Hematopoietic multipotent progenitor cell treated with erythropoietin and hydrocortisone succinate and interleukin-3 and kit ligand, for 8 days (in vitro differentiated cells): Measurements from ENCODE around the gene CLPSL2.

Source experiments
- DNase-seq: peaks from one replicate; pipeline ENCODE4 v3.0.0-alpha.2; 2015

Gene CLPSL2

GRCh38 chr6:35787266-35788218, 11.1 kb downstream of the CLPSL2 start:
- no peak for DNase-seq

GRCh38 chr6:35788423-35788982, 12.1 kb downstream of the CLPSL2 start:
- DNase-seq = no peak

DNA sequence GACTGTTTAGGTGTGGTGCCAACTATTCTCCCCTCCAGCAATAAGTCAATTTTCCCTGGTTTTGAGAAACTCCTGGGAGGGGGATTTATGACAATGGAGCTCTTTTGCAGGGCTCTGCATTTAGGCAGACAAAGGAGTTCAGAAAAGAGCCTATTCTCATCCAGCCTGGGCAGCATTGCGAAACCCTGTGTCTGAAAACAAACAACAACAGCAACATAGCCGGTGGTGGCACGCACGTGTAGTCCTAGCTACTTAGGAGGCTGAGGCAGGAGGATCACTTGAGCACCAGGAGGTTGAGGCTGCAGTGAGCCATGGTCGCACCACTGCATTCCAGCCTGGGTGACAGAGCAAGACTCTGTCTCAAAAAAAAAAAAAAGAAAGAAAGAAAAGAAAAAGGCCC, 14.3 kb downstream of the CLPSL2 start:
- DNase-seq = no peak

GRCh38 chr6:35794536-35795452, 18.4 kb downstream of the CLPSL2 start:
- DNase-seq = no peak

DNA sequence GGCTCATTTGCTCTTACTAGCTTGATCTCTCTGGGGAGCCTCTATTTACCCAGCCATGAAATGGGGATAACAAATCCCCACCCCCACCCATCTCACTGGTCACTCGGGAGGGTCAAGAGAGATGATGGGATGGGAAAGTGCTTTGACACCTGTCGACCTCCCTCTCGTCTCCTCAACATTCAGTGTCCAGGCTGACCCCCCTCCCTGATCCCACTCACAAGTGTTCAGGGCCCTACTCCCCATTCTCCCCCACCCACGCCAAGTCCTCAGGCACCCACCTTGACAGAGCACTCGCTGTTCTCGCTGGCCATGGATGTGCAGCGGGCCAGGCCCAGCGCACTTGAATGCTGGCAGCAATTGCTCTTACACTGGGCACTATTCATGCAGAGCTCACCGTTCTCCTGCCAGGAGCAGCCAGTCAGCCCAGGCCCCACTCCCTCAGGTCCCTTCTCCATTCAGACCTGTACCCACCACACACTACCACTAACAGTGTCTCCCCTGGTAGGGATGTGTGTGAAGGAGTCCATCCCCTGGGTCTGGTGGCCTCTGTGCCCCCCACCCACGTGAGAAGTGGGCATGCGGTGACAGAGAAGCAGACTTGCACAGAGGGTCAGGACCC, 19.2 kb downstream of the CLPSL2 start:
- no peak for DNase-seq

DNA sequence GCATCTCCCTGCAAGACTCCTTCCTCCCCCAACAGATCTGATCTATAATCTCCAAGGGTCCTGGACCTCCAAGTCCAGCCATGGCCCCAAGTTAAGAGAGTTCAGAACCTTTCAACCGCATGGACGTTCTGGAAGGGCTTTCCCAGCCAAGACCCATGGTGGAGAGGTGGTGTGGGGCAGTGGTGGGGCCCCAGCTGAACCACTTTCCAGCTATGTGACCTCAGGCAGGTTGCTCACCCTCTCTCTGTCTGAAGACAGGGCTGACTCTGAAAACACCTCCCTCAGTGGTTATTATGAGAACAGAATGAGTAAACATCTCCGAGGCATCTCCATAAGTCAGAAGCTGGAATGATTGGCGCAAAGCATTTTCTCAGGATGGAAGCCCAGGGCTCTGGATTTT, 19.8 kb downstream of the CLPSL2 start:
- no peak for DNase-seq

GRCh38 chr6:35797837-35798526, 21.6 kb downstream of the CLPSL2 start:
- DNase-seq = no peak

GRCh38 chr6:35798706-35799105, 22.3 kb downstream of the CLPSL2 start:
- no peak for DNase-seq

DNA sequence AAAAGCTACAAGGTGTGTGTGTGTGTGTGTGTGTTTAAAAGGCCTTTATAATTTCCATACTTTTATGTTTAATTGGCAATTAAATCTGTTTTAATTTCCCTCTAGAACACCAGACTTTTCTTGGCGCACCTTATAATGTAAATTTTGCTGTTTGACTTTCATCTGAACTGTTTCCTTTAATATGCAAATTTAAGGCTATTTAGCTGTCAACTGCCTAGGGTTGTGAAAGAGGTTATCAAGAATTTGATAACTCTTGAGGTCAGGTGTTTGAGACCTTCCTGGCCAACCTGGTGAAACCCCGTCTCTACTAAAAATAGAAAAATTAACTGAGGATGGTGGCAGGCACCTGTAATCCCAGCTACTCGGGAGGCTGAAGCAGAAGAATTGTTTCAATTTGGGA, 24.8 kb downstream of the CLPSL2 start:
- DNase-seq = no peak

- peak; percentile 21 for DNase-seq
Observed at GRCh38 chr6:35804996-35805736, 28.8 kb downstream of the CLPSL2 start, which contains the start of gene LHFPL5. TSS of gene LHFPL5 (plus strand) at chr6:35805352. CDS start at chr6:35805671, 319 bp downstream.

DNA sequence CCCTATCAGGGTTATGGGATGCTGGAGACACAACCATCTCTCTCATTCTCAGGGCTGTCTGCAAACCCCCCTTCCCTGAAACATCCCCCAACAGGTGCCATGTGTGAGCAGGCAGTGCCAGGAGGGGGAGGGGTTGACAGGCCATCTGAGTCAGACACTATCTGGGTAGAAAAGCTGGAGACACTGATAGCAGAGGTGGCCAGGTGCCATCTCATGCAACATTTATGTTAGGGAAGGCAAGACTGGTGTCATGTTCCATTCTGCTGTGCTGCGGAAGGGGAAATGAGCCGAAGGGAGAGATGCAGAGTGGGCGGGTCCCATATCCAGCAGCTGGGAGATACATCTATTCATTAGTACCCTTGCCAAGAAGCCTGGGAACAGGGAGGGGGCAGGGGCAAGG, 32.3 kb downstream of the CLPSL2 start:
- DNase-seq = peak; percentile 29

DNA sequence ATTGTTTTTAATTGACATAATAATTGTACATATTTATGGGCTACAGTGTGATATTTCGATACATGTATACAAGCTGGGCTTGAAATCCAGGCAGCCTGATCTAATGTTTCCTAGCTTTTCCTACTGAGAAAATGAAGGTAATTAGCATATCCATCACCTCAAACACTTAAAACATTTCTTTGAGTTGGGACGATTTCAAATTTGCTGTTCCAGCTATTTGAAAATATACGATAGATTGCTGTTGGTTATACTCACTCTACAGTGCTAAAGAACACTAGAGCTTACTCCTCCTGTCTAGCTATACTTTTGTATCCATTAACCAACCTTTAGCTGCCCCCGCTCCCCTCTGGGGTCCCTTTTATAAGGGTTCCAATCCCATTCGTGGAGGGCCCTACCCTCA, 33.4 kb downstream of the CLPSL2 start:
- no peak for DNase-seq

DNA sequence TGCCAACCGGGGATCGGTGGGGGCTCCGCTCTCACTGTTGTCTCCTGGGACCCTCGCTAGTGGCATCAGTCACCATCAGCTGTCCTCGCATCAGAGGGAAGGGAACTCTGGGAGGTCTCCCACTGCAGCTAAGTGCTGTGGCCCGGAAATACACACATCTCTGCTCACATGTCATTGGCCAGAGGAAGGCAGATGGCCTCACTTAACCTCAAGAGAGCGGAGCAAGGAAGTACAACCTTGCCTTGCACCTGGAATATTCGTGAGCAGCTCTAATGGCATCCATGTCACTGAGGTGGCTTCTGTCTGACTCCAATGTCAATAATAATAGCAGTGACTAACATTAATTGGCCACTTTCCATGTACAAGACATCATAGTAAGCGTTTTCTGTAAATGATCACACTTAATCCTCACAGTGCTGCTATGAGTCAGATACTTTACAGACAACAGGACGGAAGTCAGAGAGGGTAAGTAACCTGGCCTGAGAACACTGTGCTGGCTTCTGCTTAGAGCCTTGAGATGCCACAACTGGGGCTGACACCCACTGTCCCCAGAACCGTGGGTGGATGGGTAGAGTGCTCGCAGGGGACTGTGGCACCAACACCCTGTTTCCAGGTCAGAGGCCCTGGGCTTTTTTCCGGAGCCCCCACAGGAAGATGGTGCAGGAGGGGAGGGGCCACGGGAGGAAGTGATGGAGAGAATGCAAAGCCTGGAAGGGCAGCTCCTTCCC, 34.7 kb downstream of the CLPSL2 start:
- DNase-seq = no peak

DNA sequence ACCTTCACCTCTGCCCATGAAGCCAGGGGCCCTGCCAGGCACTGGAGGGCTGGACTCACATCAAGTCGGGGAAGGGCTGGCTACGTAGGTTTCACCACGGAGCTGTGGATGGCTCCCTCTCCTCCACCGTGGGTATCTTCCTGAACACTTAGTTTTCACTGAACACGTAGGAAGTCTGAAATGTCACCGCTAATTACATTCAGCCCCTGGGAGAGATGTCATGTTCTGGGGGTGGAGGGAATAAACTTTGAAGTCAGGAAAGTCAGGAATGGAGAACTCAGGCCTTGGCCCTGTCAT, 35.2 kb downstream of the CLPSL2 start:
- no peak for DNase-seq

DNA sequence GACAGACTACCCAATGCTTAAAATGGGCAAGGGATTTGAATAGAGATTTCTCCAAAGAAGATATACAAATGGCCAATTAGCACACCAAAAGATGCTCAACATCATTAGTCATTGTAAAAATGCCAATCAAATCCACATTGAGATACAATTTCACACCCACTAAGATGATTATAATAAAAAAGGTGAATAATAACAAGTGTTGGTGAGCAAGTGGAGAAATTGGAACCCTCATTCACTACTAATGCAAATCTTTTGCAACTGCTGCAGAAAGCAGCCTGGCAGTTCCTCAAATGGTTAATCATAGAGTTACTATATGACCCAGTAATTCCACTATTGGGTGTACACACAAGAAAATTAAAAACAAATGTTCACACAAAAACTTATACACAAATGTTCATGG, 41.1 kb downstream of the CLPSL2 start:
- no peak for DNase-seq

- DNase-seq = no peak
Observed at GRCh38 chr6:35823601-35824000, 47.2 kb downstream of the CLPSL2 start.

GRCh38 chr6:35824552-35825192, 48.3 kb downstream of the CLPSL2 start:
- no peak for DNase-seq
